COLO668 (cell line): ENCODE measurements around the gene CD83.

Experiments
- DNase-seq: peaks from one replicate; lab custom pipeline; 2025; ENCODE audit not compliant: unreplicated experiment; lab: John Stamatoyannopoulos, UW

The CD83 gene

GRCh38 chr6:14091339-14091978 is 26.1 kb upstream of the CD83 start:
- no peak for DNase-seq

- DNase-seq = no peak
Measured at GRCh38 chr6:14092316-14092715, 25.3 kb upstream of the CD83 start.

GRCh38 chr6:14092838-14093789 is 24.5 kb upstream of the CD83 start:
- DNase-seq = no peak

- no peak for DNase-seq
Measured at GRCh38 chr6:14094721-14095120, 22.9 kb upstream of the CD83 start.

- DNase-seq = no peak
Measured at GRCh38 chr6:14095437-14095836, 22.1 kb upstream of the CD83 start.

GRCh38 chr6:14100138-14100537 is 17.4 kb upstream of the CD83 start:
- no peak for DNase-seq

- no peak for DNase-seq
Measured at GRCh38 chr6:14100966-14101365, 16.6 kb upstream of the CD83 start.

GRCh38 chr6:14102383-14102782 is 15.2 kb upstream of the CD83 start:
- no peak for DNase-seq

GRCh38 chr6:14105547-14105946 is 12.0 kb upstream of the CD83 start:
- DNase-seq = no peak

GRCh38 chr6:14107000-14107399 is 10.6 kb upstream of the CD83 start:
- DNase-seq = no peak

- no peak for DNase-seq
Measured at GRCh38 chr6:14107711-14108494, 9.7 kb upstream of the CD83 start.

GRCh38 chr6:14108571-14109410 is 8.8 kb upstream of the CD83 start:
- no peak for DNase-seq

- no peak for DNase-seq
Measured at GRCh38 chr6:14109411-14109826, 8.2 kb upstream of the CD83 start.

GRCh38 chr6:14110001-14110818 is 7.4 kb upstream of the CD83 start:
- no peak for DNase-seq

- no peak for DNase-seq
Measured at GRCh38 chr6:14113976-14114375, 3.6 kb upstream of the CD83 start.

GRCh38 chr6:14118091-14118439 is 493 bp downstream of the CD83 start:
- DNase-seq = no peak

GRCh38 chr6:14118446-14118845 is 874 bp downstream of the CD83 start:
- DNase-seq = peak; percentile 4

GRCh38 chr6:14119784-14120183 is 2.2 kb downstream of the CD83 start:
- no peak for DNase-seq

GRCh38 chr6:14120546-14120945 is 3.0 kb downstream of the CD83 start:
- DNase-seq = no peak

- DNase-seq = no peak
Measured at GRCh38 chr6:14121936-14122344, 4.4 kb downstream of the CD83 start.
